Measurements from ENCODE around the gene KRTAP26-1. TPM values are rescaled to one million over a fixed set of nuclear protein-coding genes. Genes with fewer than 3 reads are reported as not detected.

Gene KRTAP26-1
- total RNA-seq, 4 donors from 2014 or later: not detected

DNA sequence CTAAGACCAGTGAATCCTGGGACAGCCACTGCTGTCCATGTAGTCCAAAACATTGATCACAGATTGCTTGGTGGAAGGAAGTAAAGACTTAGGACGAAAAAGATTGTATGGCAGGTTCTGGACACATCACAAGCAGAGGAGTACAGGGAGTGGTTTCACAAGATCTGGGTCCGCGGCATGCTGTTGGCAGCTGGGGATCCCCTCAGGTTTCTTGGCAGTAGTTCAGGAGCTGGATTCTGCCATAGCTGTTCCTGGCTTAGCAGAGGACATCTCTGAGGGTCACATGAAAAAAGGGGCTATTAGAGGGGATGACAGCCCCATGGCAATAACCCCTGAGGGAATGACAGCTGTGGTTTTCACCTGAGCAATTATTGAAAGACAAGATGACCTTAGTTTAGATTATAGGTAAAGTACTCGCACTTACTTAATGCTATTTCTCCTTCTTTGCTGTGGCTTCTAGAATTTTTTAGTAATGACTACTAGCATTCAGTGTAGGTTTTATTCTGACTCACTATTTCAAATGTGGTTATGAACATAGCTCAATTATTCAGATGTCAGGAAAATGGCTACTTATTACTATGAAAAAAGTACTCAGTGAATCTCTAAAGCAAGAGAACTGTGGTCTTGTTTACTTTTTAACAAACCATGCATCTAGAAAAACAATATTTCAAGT, 9.2 kb upstream of the KRTAP26-1 start:
- ATAC-seq (ENCODE audit: low FRiP score): no peak
- no peak for DNase-seq (ENCODE audit: low spot score)
- TF ChIP-seq CTCF (IDR thresholded peaks at IDR 0.05): no peak

GRCh38 chr21:30326390-30326789, 6.3 kb upstream of the KRTAP26-1 start:
- TF ChIP-seq CTCF (IDR thresholded peaks at IDR 0.05): no peak
- DNase-seq (ENCODE audit: low spot score) (no peak), ATAC-seq (ENCODE audit: low FRiP score) (no peak)

DNA sequence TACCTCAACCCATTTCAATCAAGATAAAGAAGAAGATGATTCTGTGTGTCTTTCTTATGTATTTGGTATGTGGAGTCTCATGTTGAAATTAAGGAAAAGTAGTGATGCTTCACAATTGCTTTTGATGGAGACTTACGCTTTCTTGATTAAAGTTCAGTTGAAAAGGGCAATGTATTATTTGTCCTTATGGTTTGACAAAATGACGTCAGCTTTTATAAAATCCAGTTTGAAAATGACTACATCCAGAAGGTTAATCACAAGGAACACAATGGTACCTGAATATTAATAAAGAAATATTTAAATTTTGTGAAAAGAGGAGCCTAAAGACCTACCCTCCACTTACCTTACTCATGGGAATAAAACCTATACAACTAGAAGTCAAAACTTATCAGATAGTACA, 4.4 kb downstream of the KRTAP26-1 start:
- TF ChIP-seq CTCF (IDR thresholded peaks at IDR 0.05): no peak
- ATAC-seq (ENCODE audit: low FRiP score) (no peak), DNase-seq (ENCODE audit: low spot score) (no peak)

DNA sequence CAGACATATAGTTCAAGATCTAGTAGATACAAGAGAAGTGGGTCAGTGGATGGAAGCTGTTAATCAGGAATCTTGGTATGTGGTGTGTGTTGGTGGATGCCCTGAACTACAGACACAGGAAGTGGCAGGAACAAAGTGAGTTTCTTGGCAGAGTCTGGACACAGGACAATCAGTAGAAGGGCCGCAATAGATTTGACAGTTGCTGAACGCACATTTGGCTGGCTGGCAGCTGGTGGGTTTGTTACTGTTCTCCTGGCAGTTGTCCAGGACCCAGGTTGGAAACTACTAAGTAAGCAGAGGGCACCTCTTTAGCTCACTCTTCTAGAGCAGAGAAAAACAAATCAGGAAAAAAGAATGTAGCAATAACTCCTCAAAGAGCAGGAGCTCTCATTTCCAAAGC, 13.2 kb downstream of the KRTAP26-1 start:
- DNase-seq (ENCODE audit: low spot score) (no peak), ATAC-seq (ENCODE audit: low FRiP score) (no peak)
- no peak for TF ChIP-seq CTCF (IDR thresholded peaks at IDR 0.05)

DNA sequence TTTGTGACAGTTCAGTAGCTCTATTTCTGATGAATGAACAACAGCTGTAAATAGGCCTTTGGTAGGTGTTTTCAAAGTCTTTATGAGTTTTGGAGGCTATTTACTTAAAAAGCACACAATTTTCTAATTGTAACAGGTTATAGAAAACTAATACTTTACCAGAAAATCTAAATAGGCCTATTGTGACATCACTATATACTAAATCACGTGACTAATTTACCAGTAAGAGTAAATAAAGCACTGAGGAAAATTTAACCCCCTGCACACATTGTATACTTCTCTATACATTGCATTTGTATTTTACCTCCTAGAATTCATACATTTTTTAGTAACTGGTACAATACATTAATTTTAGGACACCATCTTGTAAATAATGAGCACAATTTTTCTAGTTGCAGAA, 15.0 kb downstream of the KRTAP26-1 start:
- ATAC-seq (ENCODE audit: low FRiP score) (no peak), DNase-seq (ENCODE audit: low spot score) (no peak)
- TF ChIP-seq CTCF (IDR thresholded peaks at IDR 0.05): no peak

- ATAC-seq (ENCODE audit: low FRiP score) (no peak), DNase-seq (ENCODE audit: low spot score) (no peak)
- TF ChIP-seq CTCF (IDR thresholded peaks at IDR 0.05): no peak
Measured at GRCh38 chr21:30289215-30289614, 30.9 kb downstream of the KRTAP26-1 start, which contains the start of gene KRTAP25-1. Gene KRTAP25-1, minus strand, starts transcription at chr21:30289514. Its CDS starts 24 bp downstream, at chr21:30289490.

DNA sequence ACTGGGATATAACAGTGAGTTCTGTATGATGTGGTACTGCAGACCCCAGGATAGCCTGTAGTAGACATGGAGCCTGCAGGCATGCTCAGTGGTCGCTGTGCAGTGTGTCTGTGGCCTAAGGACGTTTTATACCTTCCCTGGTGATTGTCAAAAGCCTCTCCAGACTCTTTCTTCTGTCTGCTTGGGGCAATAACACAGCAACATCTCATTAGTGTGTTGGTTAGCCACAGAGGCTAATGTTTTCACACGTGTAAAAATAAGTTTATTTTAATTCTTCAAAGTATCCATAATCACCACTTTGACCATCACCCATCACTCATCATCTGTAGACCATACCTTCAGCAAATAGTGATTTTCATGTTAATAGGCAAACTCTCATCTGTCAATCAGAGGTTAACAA, 37.3 kb downstream of the KRTAP26-1 start, which contains the start of gene KRTAP24-1:
KRTAP24-1 (minus strand) TSS at position 101 of the 400 bp plus-strand sequence; CDS start at position 83, 18 bp downstream.
- no peak for ATAC-seq (ENCODE audit: low FRiP score)
- DNase-seq (ENCODE audit: low spot score): no peak
- TF ChIP-seq CTCF (IDR thresholded peaks at IDR 0.05): no peak

All from omental fat pad (tissue), 4 donors.